ENCODE data around the gene KLHDC4.

DNA sequence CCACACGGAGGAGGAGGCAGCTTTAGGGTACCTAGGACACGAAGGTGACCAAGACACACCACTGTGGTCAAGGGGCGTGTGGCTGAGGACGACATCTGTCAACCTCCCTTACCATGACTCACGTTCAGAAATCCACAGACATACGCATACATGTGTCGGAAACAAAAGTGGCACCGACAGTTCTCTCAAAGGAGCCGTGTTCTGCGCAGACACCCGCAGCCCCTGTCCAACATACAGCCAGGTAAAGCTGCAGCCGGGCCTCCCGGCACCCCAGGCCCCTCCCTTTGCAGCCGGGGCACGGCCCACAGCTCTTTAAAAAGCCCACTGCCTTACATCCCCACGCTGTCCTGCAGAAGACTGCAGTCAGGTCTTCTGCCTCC lies 40.5 kb upstream of the KLHDC4 start:
- TF ChIP-seq POLR2A (IDR thresholded peaks at IDR 0.05): no peak
- TF ChIP-seq, protein P1, sequence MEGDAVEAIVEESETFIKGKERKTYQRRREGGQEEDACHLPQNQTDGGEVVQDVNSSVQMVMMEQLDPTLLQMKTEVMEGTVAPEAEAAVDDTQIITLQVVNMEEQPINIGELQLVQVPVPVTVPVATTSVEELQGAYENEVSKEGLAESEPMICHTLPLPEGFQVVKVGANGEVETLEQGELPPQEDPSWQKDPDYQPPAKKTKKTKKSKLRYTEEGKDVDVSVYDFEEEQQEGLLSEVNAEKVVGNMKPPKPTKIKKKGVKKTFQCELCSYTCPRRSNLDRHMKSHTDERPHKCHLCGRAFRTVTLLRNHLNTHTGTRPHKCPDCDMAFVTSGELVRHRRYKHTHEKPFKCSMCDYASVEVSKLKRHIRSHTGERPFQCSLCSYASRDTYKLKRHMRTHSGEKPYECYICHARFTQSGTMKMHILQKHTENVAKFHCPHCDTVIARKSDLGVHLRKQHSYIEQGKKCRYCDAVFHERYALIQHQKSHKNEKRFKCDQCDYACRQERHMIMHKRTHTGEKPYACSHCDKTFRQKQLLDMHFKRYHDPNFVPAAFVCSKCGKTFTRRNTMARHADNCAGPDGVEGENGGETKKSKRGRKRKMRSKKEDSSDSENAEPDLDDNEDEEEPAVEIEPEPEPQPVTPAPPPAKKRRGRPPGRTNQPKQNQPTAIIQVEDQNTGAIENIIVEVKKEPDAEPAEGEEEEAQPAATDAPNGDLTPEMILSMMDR (IDR thresholded peaks at IDR 0.05): no peak
